ENCODE measurements around the gene ABHD17A.

GRCh38 chr19:1884719-1885334, 469 bp downstream of the ABHD17A start:
- TF ChIP-seq EP300 (IDR thresholded peaks at IDR 0.05; ENCODE audit: borderline replicate concordance) (no peak), TEAD4 (IDR thresholded peaks at IDR 0.05) (no peak), CREB1 (IDR thresholded peaks at IDR 0.05; ENCODE audit: low read depth) (no peak), ZBTB7A (IDR thresholded peaks at IDR 0.05; ENCODE audit: low read depth) (0 out of 2 replicates have a peak, but pooled peaks have one; percentile 26), FOXM1 (IDR thresholded peaks at IDR 0.05; ENCODE audit: borderline replicate concordance, low read depth) (no peak), MAX (IDR thresholded peaks at IDR 0.05) (no peak)

All from Ishikawa (cell line).